ENCODE results near the gene RGS2. TPM values are rescaled to one million over a fixed set of nuclear protein-coding genes. Genes with fewer than 3 reads are reported as not detected.

Gene RGS2
- total and polyA plus RNA-seq, 9 of the 15 experiments (the other 6 are each of a cell fraction or from before 2014, with no cell fraction given) = 2.5 to 5.4 (median 3.8) TPM

Other genes starting within 250 kb of the RGS2 start
- gene RGS1, start 233.3 kb upstream of the RGS2 start, total RNA-seq (2014; rRNA removed) = not detected in 2 replicates
- not detected in 2 replicates for gene RGS1, start 233.3 kb upstream of the RGS2 start, total RNA-seq (2014; rRNA removed; fragmentation: Illumina TruSeq; extraction: Trizol)
- not detected in 2 replicates for gene RGS1, start 233.3 kb upstream of the RGS2 start, total RNA-seq (2015; rRNA removed; fragmentation: Illumina TruSeq; extraction: Trizol)
- gene RGS1, start 233.3 kb upstream of the RGS2 start, total RNA-seq (2021) = 0.42 TPM in 1 of 2 replicates, not detected in the other
- not detected in 2 replicates for gene RGS1, start 233.3 kb upstream of the RGS2 start, polyA plus RNA-seq (2011; rRNA removed)
- not detected in 2 replicates for gene RGS1, start 233.3 kb upstream of the RGS2 start, polyA plus RNA-seq (2014; fragmentation: Illumina TruSeq; extraction: Trizol)
- gene RGS1, start 233.3 kb upstream of the RGS2 start, polyA plus RNA-seq (2014; fragmentation: Nextera tagmentation; extraction: Ambion mirVana) = not detected
- gene RGS1, start 233.3 kb upstream of the RGS2 start, polyA plus RNA-seq (2014; rRNA removed) = not detected in 2 replicates
- gene RGS13, start 172.9 kb upstream of the RGS2 start, total RNA-seq (2014; rRNA removed) = not detected in 2 replicates
- gene RGS13, start 172.9 kb upstream of the RGS2 start, total RNA-seq (2014; rRNA removed; fragmentation: Illumina TruSeq; extraction: Trizol) = not detected in 2 replicates
- gene RGS13, start 172.9 kb upstream of the RGS2 start, total RNA-seq (2015; rRNA removed; fragmentation: Illumina TruSeq; extraction: Trizol) = not detected in 2 replicates
- gene RGS13, start 172.9 kb upstream of the RGS2 start, total RNA-seq (2021) = not detected in 2 replicates
- not detected in 2 replicates for gene RGS13, start 172.9 kb upstream of the RGS2 start, polyA plus RNA-seq (2011; rRNA removed)
- gene RGS13, start 172.9 kb upstream of the RGS2 start, polyA plus RNA-seq (2014; fragmentation: Illumina TruSeq; extraction: Trizol) = not detected in 2 replicates
- not detected for gene RGS13, start 172.9 kb upstream of the RGS2 start, polyA plus RNA-seq (2014; fragmentation: Nextera tagmentation; extraction: Ambion mirVana)
- not detected in 2 replicates for gene RGS13, start 172.9 kb upstream of the RGS2 start, polyA plus RNA-seq (2014; rRNA removed)